C4-2B (cell line): Measurements from ENCODE around the gene DTX1.

Experiments
- ZFX ChIP-seq: fragments of 450-650 bp; IDR thresholded peaks from 2 replicates; pipeline ENCODE4 v1.6.1; 2017
- TF ChIP-seq, protein P1 (sequence below): fragments of 450-650 bp; conservative IDR thresholded peaks from 2 replicates; pipeline ENCODE4 v1.5.1; 2017; ENCODE audit warnings: mild to moderate bottlenecking

DNA sequence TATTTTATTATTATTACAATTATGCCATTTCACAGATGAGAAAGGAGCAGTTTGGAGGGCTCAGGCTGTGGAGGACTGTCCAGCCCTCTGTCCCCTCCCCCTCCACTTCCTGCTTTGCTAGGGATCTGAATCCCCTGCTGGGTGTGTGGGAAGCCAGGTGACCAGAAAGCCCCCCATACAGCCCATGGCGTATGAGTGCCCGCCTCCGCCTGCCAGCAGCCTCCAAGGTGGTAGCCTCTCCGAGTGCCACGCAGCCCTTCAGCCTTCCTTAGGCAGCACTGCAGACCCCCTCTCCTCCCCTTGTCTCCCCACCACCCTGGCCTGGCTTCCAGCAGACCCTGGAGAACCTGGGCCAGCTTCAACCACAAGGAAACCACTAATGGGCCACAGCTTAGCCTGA is 12.6 kb downstream of the DTX1 start:
- TF ChIP-seq, protein P1, sequence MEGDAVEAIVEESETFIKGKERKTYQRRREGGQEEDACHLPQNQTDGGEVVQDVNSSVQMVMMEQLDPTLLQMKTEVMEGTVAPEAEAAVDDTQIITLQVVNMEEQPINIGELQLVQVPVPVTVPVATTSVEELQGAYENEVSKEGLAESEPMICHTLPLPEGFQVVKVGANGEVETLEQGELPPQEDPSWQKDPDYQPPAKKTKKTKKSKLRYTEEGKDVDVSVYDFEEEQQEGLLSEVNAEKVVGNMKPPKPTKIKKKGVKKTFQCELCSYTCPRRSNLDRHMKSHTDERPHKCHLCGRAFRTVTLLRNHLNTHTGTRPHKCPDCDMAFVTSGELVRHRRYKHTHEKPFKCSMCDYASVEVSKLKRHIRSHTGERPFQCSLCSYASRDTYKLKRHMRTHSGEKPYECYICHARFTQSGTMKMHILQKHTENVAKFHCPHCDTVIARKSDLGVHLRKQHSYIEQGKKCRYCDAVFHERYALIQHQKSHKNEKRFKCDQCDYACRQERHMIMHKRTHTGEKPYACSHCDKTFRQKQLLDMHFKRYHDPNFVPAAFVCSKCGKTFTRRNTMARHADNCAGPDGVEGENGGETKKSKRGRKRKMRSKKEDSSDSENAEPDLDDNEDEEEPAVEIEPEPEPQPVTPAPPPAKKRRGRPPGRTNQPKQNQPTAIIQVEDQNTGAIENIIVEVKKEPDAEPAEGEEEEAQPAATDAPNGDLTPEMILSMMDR: no peak
- no peak for TF ChIP-seq ZFX
